Uterus (tissue), 2 donors: ENCODE results near the gene SERPINI1.

Experiments used
- CTCF ChIP-seq, 4 experiments: fragments of 200-600 bp in 2 of 4; fragments of 450-650 bp in 2 of 4; sonication (generic) in 2 of 4; IDR thresholded peaks; one replicate each; pipeline ENCODE4 v1.5.1; 2016 to 2019; ENCODE audit warnings: antibody characterized with exemption in 4 of 4, mild to moderate bottlenecking in 2 of 4, moderate library complexity in 1 of 4
- POLR2A ChIP-seq, 2 donors: fragments of 450-650 bp; IDR thresholded peaks; one replicate each; pipeline ENCODE4 v1.6.1; 2016; ENCODE audit warnings: antibody characterized with exemption in 2 of 2, mild to moderate bottlenecking in 1 of 2, moderate library complexity in 1 of 2

GRCh38 chr3:167709690-167710089 lies 25.8 kb upstream of the SERPINI1 start:
- TF ChIP-seq CTCF (IDR thresholded peaks at IDR 0.05) (no peak), POLR2A (IDR thresholded peaks at IDR 0.05) (no peak)
